GM18508 (cell line): ENCODE measurements around the gene MKLN1.
"Not testable (repeated sequence)": the region's sequence is repeated elsewhere in the genome, so short reads cannot be mapped to it uniquely, and the experiment has no call there.

Source experiments
- ATAC-seq: cut with Tn5 transposase; IDR thresholded peaks from one replicate; pipeline ENCODE4 v1.9.1; 2021; ENCODE audit warnings: moderate number of reproducible peaks; ENCODE audit not compliant: insufficient read depth, unreplicated experiment

Gene MKLN1

GRCh38 chr7:131495669-131496498 lies 168.2 kb downstream of the MKLN1 start:
- no peak for ATAC-seq

GRCh38 chr7:131497454-131497853 lies 169.8 kb downstream of the MKLN1 start:
- ATAC-seq, result no peak

- ATAC-seq, result no peak
These were observed 170.7 kb downstream of the MKLN1 start for GRCh38 chr7:131498237-131498885.

GRCh38 chr7:131499801-131500200 lies 172.1 kb downstream of the MKLN1 start:
- ATAC-seq, result no peak

- ATAC-seq, result no peak
These were observed 172.7 kb downstream of the MKLN1 start for GRCh38 chr7:131500357-131500756.

- ATAC-seq, result peak; percentile 64
These were observed 173.7 kb downstream of the MKLN1 start for GRCh38 chr7:131501422-131501821.

GRCh38 chr7:131501930-131502685 lies 174.4 kb downstream of the MKLN1 start:
- peak; percentile 9 for ATAC-seq

- ATAC-seq, result no peak
These were observed 175.3 kb downstream of the MKLN1 start for GRCh38 chr7:131502810-131503508.

- no peak for ATAC-seq
These were observed 176.0 kb downstream of the MKLN1 start for GRCh38 chr7:131503639-131504038.

GRCh38 chr7:131504157-131504899 lies 176.7 kb downstream of the MKLN1 start:
- no peak for ATAC-seq

- not testable (repeated sequence) for ATAC-seq
These were observed 177.5 kb downstream of the MKLN1 start for GRCh38 chr7:131505037-131505620.

GRCh38 chr7:131505636-131506557 lies 178.2 kb downstream of the MKLN1 start:
- ATAC-seq, result no peak

- no peak for ATAC-seq
These were observed 178.9 kb downstream of the MKLN1 start for GRCh38 chr7:131506597-131506996.

- ATAC-seq, result no peak
These were observed 180.1 kb downstream of the MKLN1 start for GRCh38 chr7:131507592-131508331.

- ATAC-seq, result no peak
These were observed 181.2 kb downstream of the MKLN1 start for GRCh38 chr7:131508754-131509486.

- no peak for ATAC-seq
These were observed 182.1 kb downstream of the MKLN1 start for GRCh38 chr7:131509781-131510180.

GRCh38 chr7:131511071-131511470 lies 183.4 kb downstream of the MKLN1 start:
- no peak for ATAC-seq
